Measurements from ENCODE around the gene DONSON.

- TF ChIP-seq POLR2A (IDR thresholded peaks at IDR 0.05; ENCODE audit: low read length) (no peak), JUN (IDR thresholded peaks at IDR 0.05) (no peak), KDM1A (IDR thresholded peaks at IDR 0.05; ENCODE audit: low read depth) (no peak)
Measured at GRCh38 chr21:33544451-33545195, 43.9 kb downstream of the DONSON start.
